GM12878 (cell line): ENCODE results near the gene SRSF3. TPM values are rescaled to one million over a fixed set of nuclear protein-coding genes. Genes with fewer than 3 reads are reported as not detected.

Source experiments
- ATAC-seq: fragments of 200-7000 bp; cut with Tn5 transposase; 3 replicates; pipeline ENCODE4 v1.9.1; 2020; ENCODE audit warnings: mild to moderate bottlenecking, moderate library complexity
- BruUV-seq: library from RNA; stranded (reverse); fragments of 400-500 nt; replicated peaks from 2 replicates; lab custom pipeline; 2021; lab: Mats Ljungman, UMichigan
- CTCF ChIA-PET: fragments of 300-600 bp; sonication (Branson Sonifier 250); formaldehyde crosslinking; extraction: SDS; loops from one replicate; lab custom pipeline; 2021; ENCODE audit warnings: inconsistent platforms; lab: Yijun Ruan, JAX
- POLR2A ChIA-PET: fragments of 350-600 bp; formaldehyde crosslinking; extraction: SDS; loops from one replicate; lab custom pipeline; 2021; ENCODE audit warnings: inconsistent platforms; lab: Charles Lee
- RAD21 ChIA-PET: fragments of 300-600 bp; sonication (Branson Sonifier 250); formaldehyde crosslinking; loops from one replicate; lab custom pipeline; 2023; ENCODE audit warnings: antibody characterized with exemption; ENCODE audit not compliant: unreplicated experiment; lab: Charles Lee
- SMC1A ChIA-PET: fragments of 300-600 bp; sonication (Branson Sonifier 250); formaldehyde crosslinking; loops from one replicate; lab custom pipeline; 2023; ENCODE audit not compliant: unreplicated experiment, uncharacterized antibody; lab: Charles Lee
- DNase-seq: peaks from one replicate; pipeline ENCODE4 v3.0.0-alpha.2; 2011; ENCODE audit warnings: low read depth, low spot score
- FAIRE-seq: peaks from 3 replicates; lab custom pipeline; 2011; peaks lifted over from hg19 to GRCh38; lab: Jason Lieb, UNC
- H2AFZ ChIP-seq: 2 replicates; pipeline ENCODE4 v1.6.0; 2011; ENCODE audit warnings: low read depth, low read length, control low read depth; ENCODE audit not compliant: control insufficient read depth
- H3K27ac ChIP-seq: 2 replicates; pipeline ENCODE4 v1.5.1; 2011; ENCODE audit warnings: control low read depth; ENCODE audit not compliant: control insufficient read depth, insufficient read depth
- H3K27me3 ChIP-seq, 2 experiments: replicated peaks in 1 of 2; 2 replicates each; pipeline versions ENCODE4 v1.6.0 to v1.6.1; 2011; ENCODE audit warnings: low read length in 1 of 2; ENCODE audit not compliant: control insufficient read depth in 2 of 2, insufficient read depth in 2 of 2
- H3K36me3 ChIP-seq, 2 experiments: 2 replicates each; pipeline ENCODE4 v1.5.1; 2011; ENCODE audit warnings: low read length in 1 of 2; ENCODE audit not compliant: control insufficient read depth in 2 of 2, insufficient read depth in 2 of 2
- H3K4me1 ChIP-seq: 2 replicates; pipeline ENCODE4 v1.6.1; 2011; ENCODE audit warnings: mild to moderate bottlenecking, low read length, moderate library complexity, mixed read lengths; ENCODE audit not compliant: control insufficient read depth, insufficient read depth
- H3K4me2 ChIP-seq: 2 replicates; pipeline ENCODE4 v1.6.0; 2011; ENCODE audit warnings: control low read depth; ENCODE audit not compliant: control insufficient read depth, insufficient read depth
- H3K4me3 ChIP-seq: fragments of 200-600 bp; sonication (generic); 2 replicates; pipeline ENCODE4 v1.5.1; 2016
- H3K79me2 ChIP-seq: 2 replicates; pipeline ENCODE4 v1.6.0; 2011; ENCODE audit warnings: low read length; ENCODE audit not compliant: control insufficient read depth, insufficient read depth
- H3K9ac ChIP-seq: 2 replicates; pipeline ENCODE4 v1.8.0; 2011; ENCODE audit warnings: low read length, control low read depth, mixed read lengths; ENCODE audit not compliant: control insufficient read depth, insufficient read depth
- H3K9me3 ChIP-seq: replicated peaks from 3 replicates; pipeline ENCODE4 v1.5.1; 2011; ENCODE audit warnings: mild to moderate bottlenecking, low read length; ENCODE audit not compliant: control insufficient read depth, insufficient read depth
- H4K20me1 ChIP-seq: 2 replicates; pipeline ENCODE4 v1.6.0; 2011; ENCODE audit not compliant: control insufficient read depth, insufficient read depth
- EGR1 ChIP-seq, 2 experiments: IDR thresholded peaks; 1 replicate in 1 of 2; 2 replicates in 1 of 2; pipeline ENCODE4 v1.6.1; 2011 to 2012; ENCODE audit warnings: low read depth in 2 of 2, low read length in 2 of 2, borderline replicate concordance in 1 of 2, mild to moderate bottlenecking in 1 of 2, moderate library complexity in 1 of 2
- GABPA ChIP-seq: IDR thresholded peaks from 2 replicates; pipeline ENCODE4 v1.6.1; 2014; ENCODE audit warnings: antibody characterized with exemption, low read depth, mild to moderate bottlenecking, inconsistent platforms
- WGBS: methylation state at CpG from one replicate; pipeline ENCODE4 v1.1.6; 2016; ENCODE audit warnings: low lambda C conversion rate; ENCODE audit not compliant: insufficient replicate concordance, insufficient coverage; ENCODE audit errors: missing lambda C conversion rate; 5-methylcytosine and 5-hydroxymethylcytosine counted together
- in situ Hi-C: fragments of 300-500 bp; cut with MboI; formaldehyde crosslinking; loops from 9 replicates; pipeline ENCODE4 v1.14.3; 2018; ENCODE audit warnings: mixed read lengths
- intact Hi-C: fragments of 100-400 bp; cut with micrococcal nuclease; formaldehyde crosslinking; loops from one replicate; pipeline ENCODE4 v1.14.2; 2022; ENCODE audit not compliant: unreplicated experiment
- polyA plus RNA-seq, 11 experiments: library from polyadenylated mRNA; depleted of rRNA in 4 of 11; unstranded in 6 of 11; stranded (reverse) in 5 of 11; fragments of >200 nt; fragmentation: Nextera tagmentation in 4 of 11; fragmentation: Illumina TruSeq in 1 of 11; extraction: Ambion mirVana in 4 of 11; extraction: Trizol in 1 of 11; gene quantifications; 1 replicate in 1 of 11; 2 replicates in 10 of 11; pipeline versions ENCODE4 v1.2.1 to v1.2.3, GENCODE V29; 2011 to 2016; ENCODE audit warnings: inconsistent platforms in 2 of 11, missing spikeins in 2 of 11, low read depth in 1 of 11
- total RNA-seq, 4 experiments: library from RNA; depleted of rRNA in 3 of 4; stranded (reverse); fragments of >200 nt in 3 of 4; fragmentation: Illumina TruSeq in 1 of 4; extraction: Trizol in 1 of 4; gene quantifications; 2 replicates each; pipeline versions ENCODE4 v1.2.1 to v1.2.3, GENCODE V29; 2013 to 2021
- TF ChIP-seq, protein P1 (sequence below): IDR thresholded peaks from 2 replicates; pipeline ENCODE4 v1.6.1; 2012; ENCODE audit warnings: mild to moderate bottlenecking, low read depth, low read length
- TF ChIP-seq, protein P2 (sequence below): fragments of 450-650 bp; IDR thresholded peaks from 2 replicates; pipeline ENCODE4 v1.6.1; 2017; ENCODE audit warnings: low read depth, mild to moderate bottlenecking, moderate library complexity

Gene SRSF3
- total and polyA plus RNA-seq, 10 of the 15 experiments (the other 5 are each of a cell fraction or from before 2014, with no cell fraction given): 195 to 1,377 (median 493) TPM

DNA sequence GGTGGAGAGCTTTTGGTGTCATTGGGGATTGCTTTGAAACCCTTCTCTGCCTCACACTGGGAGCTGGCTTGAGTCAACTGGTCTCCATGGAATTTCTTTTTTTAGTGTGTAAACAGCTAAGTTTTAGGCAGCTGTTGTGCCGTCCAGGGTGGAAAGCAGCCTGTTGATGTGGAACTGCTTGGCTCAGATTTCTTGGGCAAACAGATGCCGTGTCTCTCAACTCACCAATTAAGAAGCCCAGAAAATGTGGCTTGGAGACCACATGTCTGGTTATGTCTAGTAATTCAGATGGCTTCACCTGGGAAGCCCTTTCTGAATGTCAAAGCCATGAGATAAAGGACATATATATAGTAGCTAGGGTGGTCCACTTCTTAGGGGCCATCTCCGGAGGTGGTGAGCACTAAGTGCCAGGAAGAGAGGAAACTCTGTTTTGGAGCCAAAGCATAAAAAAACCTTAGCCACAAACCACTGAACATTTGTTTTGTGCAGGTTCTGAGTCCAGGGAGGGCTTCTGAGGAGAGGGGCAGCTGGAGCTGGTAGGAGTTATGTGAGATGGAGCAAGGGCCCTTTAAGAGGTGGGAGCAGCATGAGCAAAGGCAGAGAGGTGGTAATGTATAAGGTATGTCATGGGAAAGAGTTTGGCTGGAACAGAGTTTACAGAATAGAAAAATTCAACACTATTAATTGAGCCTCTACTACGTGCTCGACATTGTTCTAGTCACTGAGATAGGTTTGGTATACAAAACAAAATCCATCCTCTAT, 31.2 kb downstream of the SRSF3 start (continued):
- TF ChIP-seq, protein P1, sequence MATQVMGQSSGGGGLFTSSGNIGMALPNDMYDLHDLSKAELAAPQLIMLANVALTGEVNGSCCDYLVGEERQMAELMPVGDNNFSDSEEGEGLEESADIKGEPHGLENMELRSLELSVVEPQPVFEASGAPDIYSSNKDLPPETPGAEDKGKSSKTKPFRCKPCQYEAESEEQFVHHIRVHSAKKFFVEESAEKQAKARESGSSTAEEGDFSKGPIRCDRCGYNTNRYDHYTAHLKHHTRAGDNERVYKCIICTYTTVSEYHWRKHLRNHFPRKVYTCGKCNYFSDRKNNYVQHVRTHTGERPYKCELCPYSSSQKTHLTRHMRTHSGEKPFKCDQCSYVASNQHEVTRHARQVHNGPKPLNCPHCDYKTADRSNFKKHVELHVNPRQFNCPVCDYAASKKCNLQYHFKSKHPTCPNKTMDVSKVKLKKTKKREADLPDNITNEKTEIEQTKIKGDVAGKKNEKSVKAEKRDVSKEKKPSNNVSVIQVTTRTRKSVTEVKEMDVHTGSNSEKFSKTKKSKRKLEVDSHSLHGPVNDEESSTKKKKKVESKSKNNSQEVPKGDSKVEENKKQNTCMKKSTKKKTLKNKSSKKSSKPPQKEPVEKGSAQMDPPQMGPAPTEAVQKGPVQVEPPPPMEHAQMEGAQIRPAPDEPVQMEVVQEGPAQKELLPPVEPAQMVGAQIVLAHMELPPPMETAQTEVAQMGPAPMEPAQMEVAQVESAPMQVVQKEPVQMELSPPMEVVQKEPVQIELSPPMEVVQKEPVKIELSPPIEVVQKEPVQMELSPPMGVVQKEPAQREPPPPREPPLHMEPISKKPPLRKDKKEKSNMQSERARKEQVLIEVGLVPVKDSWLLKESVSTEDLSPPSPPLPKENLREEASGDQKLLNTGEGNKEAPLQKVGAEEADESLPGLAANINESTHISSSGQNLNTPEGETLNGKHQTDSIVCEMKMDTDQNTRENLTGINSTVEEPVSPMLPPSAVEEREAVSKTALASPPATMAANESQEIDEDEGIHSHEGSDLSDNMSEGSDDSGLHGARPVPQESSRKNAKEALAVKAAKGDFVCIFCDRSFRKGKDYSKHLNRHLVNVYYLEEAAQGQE: no peak
- no peak for TF ChIP-seq GABPA
- TF ChIP-seq, protein P2, sequence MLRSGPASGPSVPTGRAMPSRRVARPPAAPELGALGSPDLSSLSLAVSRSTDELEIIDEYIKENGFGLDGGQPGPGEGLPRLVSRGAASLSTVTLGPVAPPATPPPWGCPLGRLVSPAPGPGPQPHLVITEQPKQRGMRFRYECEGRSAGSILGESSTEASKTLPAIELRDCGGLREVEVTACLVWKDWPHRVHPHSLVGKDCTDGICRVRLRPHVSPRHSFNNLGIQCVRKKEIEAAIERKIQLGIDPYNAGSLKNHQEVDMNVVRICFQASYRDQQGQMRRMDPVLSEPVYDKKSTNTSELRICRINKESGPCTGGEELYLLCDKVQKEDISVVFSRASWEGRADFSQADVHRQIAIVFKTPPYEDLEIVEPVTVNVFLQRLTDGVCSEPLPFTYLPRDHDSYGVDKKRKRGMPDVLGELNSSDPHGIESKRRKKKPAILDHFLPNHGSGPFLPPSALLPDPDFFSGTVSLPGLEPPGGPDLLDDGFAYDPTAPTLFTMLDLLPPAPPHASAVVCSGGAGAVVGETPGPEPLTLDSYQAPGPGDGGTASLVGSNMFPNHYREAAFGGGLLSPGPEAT: no peak

DNA sequence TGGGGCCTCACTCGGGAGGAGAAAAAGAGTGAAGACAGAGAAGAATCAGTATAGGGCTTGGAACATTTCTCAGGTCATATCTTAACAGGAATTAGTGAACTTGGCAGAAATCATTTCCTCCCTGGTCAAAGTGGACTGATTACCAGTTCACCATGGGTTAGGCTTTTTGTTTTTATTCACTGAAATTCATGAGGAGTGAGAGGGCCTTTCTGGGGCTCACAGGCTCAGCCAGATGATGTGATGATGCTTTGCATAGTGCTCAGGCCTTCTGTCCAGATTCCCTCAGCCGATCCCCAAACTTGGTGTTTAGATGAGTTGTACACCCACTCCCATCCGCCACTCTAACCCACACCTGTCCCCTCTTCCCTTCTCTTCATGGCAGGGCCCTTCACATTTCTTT, 32.5 kb downstream of the SRSF3 start:
- H3K27ac ChIP-seq: no peak overlapping the region
- no peaks in the 10 kb centered on the region for H3K9me3 ChIP-seq
- DNase-seq (no peak), ATAC-seq (no peak), FAIRE-seq (no peak)
- no TSS peak for BruUV-seq
- H3K9ac ChIP-seq: no peak overlapping the region
- H2AFZ ChIP-seq: no peak overlapping the region
- RAD21 ChIA-PET: interaction anchor here (0.6 to 3.8 kb wide), 5 partner anchors 37 to 155 kb away, joined by 3 to 44 read pairs (median 5); partner anchors contain the start of gene CDKN1A
- TF ChIP-seq EGR1 (IDR thresholded peaks at IDR 0.05; ENCODE audit: borderline replicate concordance in 1 of 2, low read depth in 2 of 2, low read length in 2 of 2): no peak
- in situ Hi-C loops (no loop called here), intact Hi-C loops (loop anchor here (10.0 kb wide), 1 partner anchor 228 kb away; no protein-coding TSS in a partner anchor)
- no peaks in the 10 kb centered on the region for H3K36me3 ChIP-seq
- POLR2A ChIA-PET: interaction anchor here (1.3 to 3.8 kb wide), 2 partner anchors 10 to 53 kb away, joined by 5 to 30 read pairs; partner anchors contain the start of gene CDKN1A
- H3K4me3 ChIP-seq: no peak overlapping the region
- CTCF ChIA-PET: interaction anchor here (0.6 kb wide), 1 partner anchor 24 kb away, joined by 3 read pairs; no protein-coding TSS in a partner anchor
- SMC1A ChIA-PET: interaction anchor here (1.2 to 4.5 kb wide), 5 partner anchors 20 to 132 kb away, joined by 3 to 46 read pairs (median 31); partner anchors contain the start of gene CDKN1A
- H4K20me1 ChIP-seq: no peaks in the 10 kb centered on the region
- peaks cover 2% of the 10 kb centered on the region for H3K79me2 ChIP-seq
- H3K27me3 ChIP-seq: no peaks in the 10 kb centered on the region
- WGBS: 76% methylated on average over 3 of the region's 3 CpGs
- no peak overlapping the region for H3K4me2 ChIP-seq
- peaks cover 53% of the 10 kb centered on the region for H3K4me1 ChIP-seq
